Lung (tissue), 12 donors: ENCODE data around the gene PRXL2B. TPM values are rescaled to one million over a fixed set of nuclear protein-coding genes. Genes with fewer than 3 reads are reported as not detected.
A peak's percentile ranks its signal among the peaks of the same experiment; 100 is the strongest.
"Not testable (repeated sequence)": the region's sequence is repeated elsewhere in the genome, so short reads cannot be mapped to it uniquely, and the experiment has no call there.

Experiments
- ATAC-seq: fragments of 200-7000 bp; cut with Tn5 transposase; one replicate; pipeline ENCODE4 v1.9.1; 2020; ENCODE audit warnings: moderate number of reproducible peaks; ENCODE audit not compliant: insufficient read depth, low FRiP score
- DNase-seq, 3 donors: peaks; one replicate each; pipeline ENCODE4 v3.0.0-alpha.2; 2013 to 2017
- H3K27ac ChIP-seq, 2 donors: one replicate each; pipeline ENCODE4 v1.5.1; 2013; ENCODE audit warnings: mild to moderate bottlenecking in 2 of 2, moderate library complexity in 2 of 2, control low read depth in 1 of 2, inconsistent platforms in 1 of 2, low read depth in 1 of 2, low read length in 1 of 2
- H3K27me3 ChIP-seq, 3 donors: one replicate each; pipeline ENCODE4 v1.5.1; 2013; ENCODE audit warnings: low read length in 2 of 3; ENCODE audit not compliant: control insufficient read depth in 3 of 3, insufficient read depth in 3 of 3
- H3K36me3 ChIP-seq, 4 donors: one replicate each; pipeline ENCODE4 v1.5.1; 2013; ENCODE audit warnings: low read length in 4 of 4, mild to moderate bottlenecking in 1 of 4, moderate library complexity in 1 of 4; ENCODE audit not compliant: control insufficient read depth in 4 of 4, insufficient read depth in 4 of 4
- H3K4me1 ChIP-seq, 5 donors: one replicate each; pipeline ENCODE4 v1.5.1; 2013; ENCODE audit warnings: low read length in 5 of 5, mild to moderate bottlenecking in 2 of 5, moderate library complexity in 1 of 5; ENCODE audit not compliant: control insufficient read depth in 5 of 5, insufficient read depth in 5 of 5
- H3K4me3 ChIP-seq: one replicate; pipeline ENCODE4 v1.5.1; 2013; ENCODE audit warnings: mild to moderate bottlenecking, control low read depth, moderate library complexity
- H3K9ac ChIP-seq, 2 donors: one replicate each; pipeline ENCODE4 v1.5.1; 2013; ENCODE audit warnings: low read length in 2 of 2, control low read depth in 1 of 2; ENCODE audit not compliant: insufficient read depth in 1 of 2
- H3K9me3 ChIP-seq, 4 donors: one replicate each; pipeline ENCODE4 v1.5.1; 2013; ENCODE audit warnings: low read length in 3 of 4, mild to moderate bottlenecking in 1 of 4, moderate library complexity in 1 of 4; ENCODE audit not compliant: control insufficient read depth in 4 of 4, insufficient read depth in 3 of 4
- WGBS, 2 donors: extraction: QIAGEN DNeasy Blood & Tissue Kit; methylation state at CpG; one replicate each; pipeline ENCODE4 v1.1.7; 2013; 5-methylcytosine and 5-hydroxymethylcytosine counted together
- polyA plus RNA-seq, 2 donors: library from polyadenylated mRNA; stranded (reverse); fragments of 200-250 nt; gene quantifications; one replicate each; pipeline ENCODE4 v1.2.1, GENCODE V29; 2013
- total RNA-seq, 2 donors: library from RNA; depleted of rRNA in 1 of 2; stranded (reverse); fragments of >200 nt in 1 of 2; gene quantifications; one replicate each; pipeline ENCODE4 v1.2.1, GENCODE V29; 2014 to 2021
- TF ChIP-seq, protein P1 (sequence below): IDR thresholded peaks from 2 replicates; pipeline ENCODE4 v1.5.1; 2012; ENCODE audit warnings: mild to moderate bottlenecking; ENCODE audit errors: control extremely low read depth, extremely low read depth
- donor health status: control.
- donor health status: control.
- donor health status: Bipolar disorder and iron deficiency.
- donor health status: healthy.
- donor health status: DM: yes; HTN: yes; CAD: no.

PRXL2B gene
- total and polyA plus RNA-seq, 4 donors = 17.8 to 39.8 (median 27.0) TPM

DNA sequence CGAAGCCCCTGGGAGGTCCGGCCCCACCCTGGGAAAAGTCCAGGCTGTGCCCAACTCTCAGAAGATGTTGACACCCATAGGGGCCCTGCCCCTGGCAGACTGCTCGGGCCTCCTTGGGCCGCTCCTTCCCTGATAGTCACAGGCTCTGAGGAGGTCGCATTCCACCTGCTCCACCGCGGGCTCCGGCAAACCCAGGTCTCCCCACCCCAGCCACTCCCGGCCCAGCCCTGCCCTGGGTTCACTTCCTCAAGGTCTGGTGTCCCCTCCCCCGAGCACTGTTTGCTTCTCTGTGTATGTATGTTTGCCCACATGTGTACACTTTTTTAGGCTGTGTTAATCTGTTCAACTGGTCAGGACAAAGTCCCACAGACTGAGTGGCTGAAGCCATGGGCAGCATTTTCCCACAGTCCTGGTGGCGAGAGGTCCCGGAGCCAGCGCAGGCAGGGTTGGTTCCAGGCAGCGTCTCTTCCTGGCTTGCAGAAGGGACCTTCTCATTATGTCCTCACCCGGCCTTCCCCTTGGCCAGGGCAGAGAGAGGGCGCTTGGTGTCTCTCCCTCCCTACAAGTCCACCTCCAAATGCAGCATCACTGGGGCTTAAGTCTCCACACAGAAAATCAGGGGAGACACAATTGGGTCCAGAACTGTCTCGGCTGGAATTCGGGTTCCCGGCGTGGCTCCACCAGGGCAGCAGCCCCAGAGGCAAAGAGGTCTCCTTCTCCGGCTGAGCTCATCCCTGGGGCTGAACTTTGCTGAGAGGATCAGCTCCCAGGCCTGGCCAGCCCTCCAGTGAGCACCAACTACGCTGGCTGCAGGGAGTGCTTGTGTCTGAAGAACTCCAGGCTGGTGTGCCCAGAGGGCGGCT, 10.5 kb upstream of the PRXL2B start:
- no peak for ATAC-seq

GRCh38 chr1:2577565-2578075, 9.0 kb upstream of the PRXL2B start:
- WGBS, 2 donors = 53 to 54% methylated on average over 19 to 20 of the region's 23 CpGs
- H3K4me3 ChIP-seq, ATAC-seq, H3K27me3 ChIP-seq, H3K9ac ChIP-seq, H3K9me3 ChIP-seq, H3K36me3 ChIP-seq: not testable (repeated sequence)
- DNase-seq = peak in 1 of 3 donors; percentile 6
- peak overlapping the region; percentile 63 to 96 for H3K27ac ChIP-seq
- peaks cover 0 to 18% (median 7%) of the 10 kb centered on the region in 5 donors for H3K4me1 ChIP-seq

More for the DNA sequence above, 10.5 kb upstream of the PRXL2B start:
- TF ChIP-seq, protein P1, sequence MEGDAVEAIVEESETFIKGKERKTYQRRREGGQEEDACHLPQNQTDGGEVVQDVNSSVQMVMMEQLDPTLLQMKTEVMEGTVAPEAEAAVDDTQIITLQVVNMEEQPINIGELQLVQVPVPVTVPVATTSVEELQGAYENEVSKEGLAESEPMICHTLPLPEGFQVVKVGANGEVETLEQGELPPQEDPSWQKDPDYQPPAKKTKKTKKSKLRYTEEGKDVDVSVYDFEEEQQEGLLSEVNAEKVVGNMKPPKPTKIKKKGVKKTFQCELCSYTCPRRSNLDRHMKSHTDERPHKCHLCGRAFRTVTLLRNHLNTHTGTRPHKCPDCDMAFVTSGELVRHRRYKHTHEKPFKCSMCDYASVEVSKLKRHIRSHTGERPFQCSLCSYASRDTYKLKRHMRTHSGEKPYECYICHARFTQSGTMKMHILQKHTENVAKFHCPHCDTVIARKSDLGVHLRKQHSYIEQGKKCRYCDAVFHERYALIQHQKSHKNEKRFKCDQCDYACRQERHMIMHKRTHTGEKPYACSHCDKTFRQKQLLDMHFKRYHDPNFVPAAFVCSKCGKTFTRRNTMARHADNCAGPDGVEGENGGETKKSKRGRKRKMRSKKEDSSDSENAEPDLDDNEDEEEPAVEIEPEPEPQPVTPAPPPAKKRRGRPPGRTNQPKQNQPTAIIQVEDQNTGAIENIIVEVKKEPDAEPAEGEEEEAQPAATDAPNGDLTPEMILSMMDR = no peak
- Histone ChIP-seq H3K4me3 (no peak overlapping the region), H3K36me3 (no peaks in the 10 kb centered on the region), H3K9me3 (peaks cover 0 to 4% (median 2%) of the 10 kb centered on the region in 4 donors), H3K9ac (no peak overlapping the region), H3K27ac (peak overlapping the region; percentile 37 to 62), H3K27me3 (no peaks in the 10 kb centered on the region), H3K4me1 (peaks cover 0 to 16% (median 7%) of the 10 kb centered on the region in 5 donors)
- peak in 1 of 3 donors; percentile 12 for DNase-seq
- WGBS, 2 donors = 68 to 75% methylated on average over 23 of the region's 23 CpGs

GRCh38 chr1:2578758-2579118, 7.8 kb upstream of the PRXL2B start:
- Histone ChIP-seq H3K27ac (peak overlapping the region; percentile 22 to 96), H3K9ac (no peak overlapping the region), H3K4me3 (no peak overlapping the region), H3K9me3 (peaks cover 0 to 2% (median under 1%) of the 10 kb centered on the region in 4 donors), H3K4me1 (peaks cover 0 to 25% (median 12%) of the 10 kb centered on the region in 5 donors), H3K36me3 (no peaks in the 10 kb centered on the region), H3K27me3 (no peaks in the 10 kb centered on the region)
- ATAC-seq (no peak), DNase-seq (no peak)
- 39 to 47% methylated on average over 4 of the region's 4 CpGs for WGBS, 2 donors
- TF ChIP-seq, protein P1 = no peak

- Histone ChIP-seq H3K4me1 (peaks cover 3 to 33% (median 25%) of the 10 kb centered on the region in 5 donors), H3K36me3 (no peaks in the 10 kb centered on the region), H3K27me3 (no peaks in the 10 kb centered on the region), H3K27ac (no peak overlapping the region), H3K9ac (no peak overlapping the region), H3K4me3 (no peak overlapping the region), H3K9me3 (peaks cover 0 to 2% (median 0%) of the 10 kb centered on the region in 4 donors)
- no peak for ATAC-seq
- peak in 1 of 3 donors; percentile 11 for DNase-seq
- TF ChIP-seq, protein P1 = no peak
- WGBS, 2 donors = 90 to 91% methylated on average over 10 of the region's 10 CpGs
These were observed 5.9 kb upstream of the PRXL2B start for GRCh38 chr1:2580691-2581090.
